SU-DHL-6 (cell line): ENCODE data around the gene GRAP.

Experiments
- H2AFZ ChIP-seq: fragments of 200-600 bp; sonication (generic); 2 replicates; pipeline ENCODE4 v1.6.1; 2014; ENCODE audit warnings: low read depth, mild to moderate bottlenecking, moderate library complexity, mixed read lengths, antibody characterized with exemption, low read length; ENCODE audit not compliant: severe bottlenecking
- H3F3A ChIP-seq: fragments of 200-600 bp; shearing (Covaris generic); 2 replicates; pipeline ENCODE4 v1.6.0; 2016; ENCODE audit warnings: antibody characterized with exemption, mild to moderate bottlenecking; ENCODE audit not compliant: insufficient read depth
- H3K27ac ChIP-seq: fragments of 200-600 bp; sonication (generic); 2 replicates; pipeline ENCODE4 v1.5.1; 2016; ENCODE audit warnings: low read depth, mild to moderate bottlenecking, low read length, moderate library complexity, mixed read lengths
- H3K27me3 ChIP-seq: fragments of 200-600 bp; sonication (generic), shearing (Covaris generic); 2 replicates; pipeline ENCODE4 v1.6.0; 2014; ENCODE audit warnings: mild to moderate bottlenecking, low read length
- H3K36me3 ChIP-seq: fragments of 200-600 bp; sonication (generic); 2 replicates; pipeline ENCODE4 v1.6.1; 2014; ENCODE audit warnings: mild to moderate bottlenecking, low read length, mixed read lengths
- H3K4me2 ChIP-seq: fragments of 300-600, 200-600 bp; shearing (Covaris generic), sonication (generic); 2 replicates; pipeline ENCODE4 v1.6.0; 2014; ENCODE audit warnings: low read length, low read depth, mild to moderate bottlenecking; ENCODE audit not compliant: poor library complexity, severe bottlenecking
- H3K4me3 ChIP-seq: fragments of 200-600 bp; sonication (generic); 2 replicates; pipeline ENCODE4 v1.5.1; 2014; ENCODE audit warnings: antibody characterized with exemption, low read length, mild to moderate bottlenecking, mixed read lengths; ENCODE audit not compliant: insufficient read depth, poor library complexity, severe bottlenecking
- H3K79me2 ChIP-seq: fragments of 200-600 bp; sonication (generic); 2 replicates; pipeline ENCODE4 v1.6.1; 2014; ENCODE audit warnings: mild to moderate bottlenecking, low read length, moderate library complexity; ENCODE audit not compliant: insufficient read depth
- H3K9ac ChIP-seq: fragments of 200-600 bp; sonication (generic); 2 replicates; pipeline ENCODE4 v1.7.0; 2014; ENCODE audit warnings: mild to moderate bottlenecking, low read length
- H3K9me2 ChIP-seq: fragments of 200-600 bp; sonication (generic); replicated peaks from 2 replicates; pipeline ENCODE4 v1.6.1; 2014; ENCODE audit warnings: low read length; ENCODE audit not compliant: insufficient read depth
- H3K9me3 ChIP-seq: fragments of 200-600 bp; sonication (generic); 2 replicates; pipeline ENCODE4 v1.6.1; 2014; ENCODE audit warnings: low read length, mixed read lengths; ENCODE audit not compliant: insufficient read depth
- H4K20me1 ChIP-seq: fragments of 200-600 bp; sonication (generic); 2 replicates; pipeline ENCODE4 v1.6.1; 2014; ENCODE audit warnings: low read depth, mild to moderate bottlenecking, antibody characterized with exemption, low read length, moderate library complexity, mixed read lengths
- CTCF ChIP-seq: fragments of 200-600 bp; sonication (generic); IDR thresholded peaks from one replicate; pipeline ENCODE4 v1.5.1; 2017; ENCODE audit warnings: antibody characterized with exemption, mild to moderate bottlenecking, low read length, moderate library complexity; ENCODE audit not compliant: insufficient read depth, poor library complexity, severe bottlenecking
- EZH2phosphoT487 ChIP-seq: fragments of 200-600 bp; sonication (generic), shearing (Covaris generic); conservative IDR thresholded peaks from 2 replicates; pipeline ENCODE4 v1.6.1; 2018; ENCODE audit warnings: mild to moderate bottlenecking, antibody characterized with exemption, low read length, moderate library complexity, mixed read lengths

GRAP gene

DNA sequence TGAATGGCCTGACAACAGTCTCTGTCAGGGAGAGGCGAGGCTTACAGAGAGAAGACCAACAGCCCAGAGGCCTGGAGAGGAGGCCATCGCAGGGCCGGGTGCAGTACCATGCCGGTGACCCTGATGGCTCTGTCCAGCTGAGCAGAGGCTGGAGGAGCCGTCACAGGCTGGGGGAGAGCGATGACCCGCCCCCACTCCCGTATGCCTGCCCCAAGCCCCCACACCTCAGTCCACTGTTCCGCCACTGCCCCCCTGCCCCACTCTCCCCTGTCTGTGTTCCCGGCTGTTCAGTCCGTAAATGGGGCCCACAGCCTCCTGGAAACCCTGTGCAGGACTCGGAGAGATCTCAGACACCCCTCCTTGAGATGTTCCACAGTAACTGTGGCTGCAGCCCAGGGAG, 29.4 kb downstream of the GRAP start:
- Histone ChIP-seq H3K4me2 (no peak overlapping the region), H3K79me2 (no peaks in the 10 kb centered on the region), H3K4me3 (no peak overlapping the region), H2AFZ (no peak overlapping the region), H3K36me3 (no peaks in the 10 kb centered on the region), H3K9ac (no peak overlapping the region), H3K9me2 (no peaks in the 10 kb centered on the region), H4K20me1 (no peaks in the 10 kb centered on the region), H3F3A (peaks cover 19% of the 10 kb centered on the region), H3K27me3 (no peaks in the 10 kb centered on the region), H3K27ac (no peak overlapping the region), H3K9me3 (no peaks in the 10 kb centered on the region)
- TF ChIP-seq CTCF = no peak
- no peak for TF ChIP-seq EZH2phosphoT487

- Histone ChIP-seq H3K36me3 (no peaks in the 10 kb centered on the region), H3K4me3 (no peak overlapping the region), H3K27ac (no peak overlapping the region), H3K4me2 (no peak overlapping the region), H3K79me2 (no peaks in the 10 kb centered on the region), H2AFZ (no peak overlapping the region), H3K9me2 (no peaks in the 10 kb centered on the region), H3K9me3 (no peaks in the 10 kb centered on the region), H4K20me1 (no peaks in the 10 kb centered on the region), H3K27me3 (no peaks in the 10 kb centered on the region), H3F3A (peaks cover 16% of the 10 kb centered on the region), H3K9ac (no peak overlapping the region)
- no peak for TF ChIP-seq CTCF
- TF ChIP-seq EZH2phosphoT487 = no peak
Measured at GRCh38 chr17:19016881-19017280, 29.9 kb downstream of the GRAP start.

GRCh38 chr17:19016297-19016696, 30.5 kb downstream of the GRAP start:
- no peak overlapping the region for H3K27ac ChIP-seq
- peaks cover 13% of the 10 kb centered on the region for H3F3A ChIP-seq
- no peaks in the 10 kb centered on the region for H4K20me1 ChIP-seq
- no peaks in the 10 kb centered on the region for H3K36me3 ChIP-seq
- no peaks in the 10 kb centered on the region for H3K9me2 ChIP-seq
- H3K9ac ChIP-seq = no peak overlapping the region
- no peaks in the 10 kb centered on the region for H3K79me2 ChIP-seq
- TF ChIP-seq EZH2phosphoT487 = no peak
- TF ChIP-seq CTCF = no peak
- H3K4me2 ChIP-seq = no peak overlapping the region
- H3K4me3 ChIP-seq = no peak overlapping the region
- no peaks in the 10 kb centered on the region for H3K9me3 ChIP-seq
- H2AFZ ChIP-seq = no peak overlapping the region
- H3K27me3 ChIP-seq = no peaks in the 10 kb centered on the region
